ENCODE results near the gene OTUD3.

DNA sequence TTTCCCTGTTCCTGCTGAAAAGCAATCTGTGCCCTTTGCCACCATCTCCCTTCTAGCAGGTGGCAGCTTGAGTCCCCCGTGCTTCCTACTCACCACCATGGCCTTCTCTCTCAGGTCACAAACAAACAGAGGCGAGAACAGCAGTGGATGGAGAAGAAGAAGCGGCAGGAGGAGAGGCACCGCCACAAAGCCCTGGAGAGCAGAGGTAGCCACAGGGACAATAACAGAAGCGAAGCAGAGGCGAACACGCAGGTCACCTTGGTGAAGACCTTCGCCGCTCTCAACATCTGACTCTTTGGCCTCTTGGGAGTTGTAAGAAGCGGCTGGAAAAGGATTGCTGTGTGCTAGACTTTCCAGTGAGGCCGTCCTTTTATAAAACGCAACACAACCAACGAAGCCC, 25.3 kb downstream of the OTUD3 start:
- no peak for TF ChIP-seq POLR2AphosphoS5 (IDR thresholded peaks at IDR 0.05; ENCODE audit: low read depth, low read length)
- TF ChIP-seq POLR2A (IDR thresholded peaks at IDR 0.05; ENCODE audit: low read depth, low read length): no peak
